HepG2 (cell line): ENCODE data around the gene CDH1. TPM values are rescaled to one million over a fixed set of nuclear protein-coding genes. Genes with fewer than 3 reads are reported as not detected.

ENCODE experiments used
- CBX5 ChIP-seq: sonication (generic); formaldehyde crosslinking; IDR thresholded peaks from 2 replicates; pipeline ENCODE4 v1.4.0; 2020; ENCODE audit warnings: missing genetic modification reagents, borderline replicate concordance
- CENPX ChIP-seq: sonication (generic); formaldehyde crosslinking; IDR thresholded peaks from 2 replicates; pipeline ENCODE4 v1.9.0; 2021; ENCODE audit warnings: mild to moderate bottlenecking, missing genetic modification reagents, moderate library complexity
- EP300 ChIP-seq, 3 experiments: sonication (generic) in 1 of 3; formaldehyde crosslinking in 1 of 3; IDR thresholded peaks; 2 replicates each; pipeline versions ENCODE4 v1.5.1 to v1.6.1; 2011 to 2020; ENCODE audit warnings: low read depth in 2 of 3, low read length in 2 of 3, borderline replicate concordance in 1 of 3, improper control_type of control experiment in 1 of 3, mild to moderate bottlenecking in 1 of 3, missing genetic modification reagents in 1 of 3, moderate library complexity in 1 of 3
- ESRRA ChIP-seq: sonication (generic); formaldehyde crosslinking; IDR thresholded peaks from 2 replicates; pipeline ENCODE4 v1.5.1; 2020; ENCODE audit warnings: mild to moderate bottlenecking, low read depth, missing genetic modification reagents
- GABPB1 ChIP-seq: IDR thresholded peaks from 2 replicates; pipeline ENCODE4 v1.6.1; 2016; ENCODE audit warnings: mild to moderate bottlenecking, missing genetic modification reagents, moderate library complexity, missing compliant biosample characterization
- HNF1B ChIP-seq: sonication (generic); formaldehyde crosslinking; IDR thresholded peaks from 2 replicates; pipeline ENCODE4 v1.5.1; 2020; ENCODE audit warnings: mild to moderate bottlenecking, moderate library complexity, missing genetic modification reagents
- JDP2 ChIP-seq: sonication (generic); formaldehyde crosslinking; IDR thresholded peaks from 2 replicates; pipeline ENCODE4 v1.8.1; 2022; ENCODE audit warnings: missing genetic modification reagents, borderline replicate concordance
- NKX3-1 ChIP-seq: sonication (generic); formaldehyde crosslinking; IDR thresholded peaks from 2 replicates; pipeline ENCODE4 v1.5.0; 2020; ENCODE audit warnings: missing genetic modification reagents
- NPAS2 ChIP-seq: sonication (generic); formaldehyde crosslinking; IDR thresholded peaks from 2 replicates; pipeline ENCODE4 v1.8.0; 2022; ENCODE audit warnings: mild to moderate bottlenecking, missing genetic modification reagents, borderline replicate concordance
- SRSF9 ChIP-seq: fragments of 200-400 bp; formaldehyde crosslinking; IDR thresholded peaks from 2 replicates; pipeline ENCODE4 v1.6.1; 2018; ENCODE audit warnings: borderline replicate concordance, mild to moderate bottlenecking, low read depth, low read length; ENCODE audit not compliant: insufficient read depth, poor library complexity, severe bottlenecking
- TAF1 ChIP-seq: sonication (generic); formaldehyde crosslinking; IDR thresholded peaks from 2 replicates; pipeline ENCODE4 v1.4.0; 2020; ENCODE audit warnings: missing genetic modification reagents
- ZBTB4 ChIP-seq: sonication (generic); formaldehyde crosslinking; IDR thresholded peaks from 2 replicates; pipeline ENCODE4 v1.4.0; 2020; ENCODE audit warnings: missing genetic modification reagents, mild to moderate bottlenecking, borderline replicate concordance
- ZNF747 ChIP-seq: sonication (generic); formaldehyde crosslinking; IDR thresholded peaks from 2 replicates; pipeline ENCODE4 v1.8.1; 2023; ENCODE audit warnings: missing genetic modification reagents, mild to moderate bottlenecking, borderline replicate concordance
- ZNF816 ChIP-seq: sonication (generic); formaldehyde crosslinking; IDR thresholded peaks from 2 replicates; pipeline ENCODE4 v1.8.0; 2022; ENCODE audit warnings: missing genetic modification reagents, mild to moderate bottlenecking, borderline replicate concordance
- ZSCAN30 ChIP-seq: sonication (generic); formaldehyde crosslinking; IDR thresholded peaks from 2 replicates; pipeline ENCODE4 v1.5.0; 2020; ENCODE audit warnings: mild to moderate bottlenecking, missing genetic modification reagents
- polyA plus RNA-seq, 8 experiments: library from polyadenylated mRNA; depleted of rRNA in 3 of 8; stranded (reverse) in 7 of 8; unstranded in 1 of 8; fragments of >200 nt; fragmentation: Illumina TruSeq in 4 of 8; extraction: Trizol in 4 of 8; gene quantifications; 2 replicates each; pipeline versions ENCODE4 v1.2.1 to v1.2.3, GENCODE V29; 2011 to 2016; ENCODE audit warnings: low read depth in 4 of 8, missing spikeins in 1 of 8, mixed read lengths in 1 of 8; ENCODE audit not compliant: insufficient read depth in 1 of 8
- total RNA-seq, 5 experiments: library from RNA; depleted of rRNA; stranded (reverse); fragments of >200 nt; fragmentation: Illumina TruSeq; extraction: Trizol; gene quantifications; 2 replicates each; pipeline ENCODE4 v1.2.3, GENCODE V29; 2016; ENCODE audit warnings: low read depth in 1 of 5
- TF ChIP-seq, protein P1 (sequence below): sonication (generic); formaldehyde crosslinking; IDR thresholded peaks from 2 replicates; pipeline ENCODE4 v1.8.1; 2022; ENCODE audit warnings: mild to moderate bottlenecking, missing genetic modification reagents
- TF ChIP-seq, protein P2 (sequence below): IDR thresholded peaks from 2 replicates; pipeline ENCODE4 v1.6.1; 2016; ENCODE audit warnings: missing compliant biosample characterization, missing genetic modification reagents, borderline replicate concordance
- TF ChIP-seq, protein P3 (sequence below): fragments of 450-650 bp; IDR thresholded peaks from 2 replicates; pipeline ENCODE4 v1.6.1; 2017

CDH1 gene
- total and polyA plus RNA-seq, 2 of the 13 experiments (the other 11 are each of a cell fraction or from before 2014, with no cell fraction given): 0.95 to 9.8 TPM

GRCh38 chr16:68843482-68844210 lies 106.6 kb downstream of the CDH1 start, which contains the start of gene TANGO6 (continued):
- TF ChIP-seq, protein P1, sequence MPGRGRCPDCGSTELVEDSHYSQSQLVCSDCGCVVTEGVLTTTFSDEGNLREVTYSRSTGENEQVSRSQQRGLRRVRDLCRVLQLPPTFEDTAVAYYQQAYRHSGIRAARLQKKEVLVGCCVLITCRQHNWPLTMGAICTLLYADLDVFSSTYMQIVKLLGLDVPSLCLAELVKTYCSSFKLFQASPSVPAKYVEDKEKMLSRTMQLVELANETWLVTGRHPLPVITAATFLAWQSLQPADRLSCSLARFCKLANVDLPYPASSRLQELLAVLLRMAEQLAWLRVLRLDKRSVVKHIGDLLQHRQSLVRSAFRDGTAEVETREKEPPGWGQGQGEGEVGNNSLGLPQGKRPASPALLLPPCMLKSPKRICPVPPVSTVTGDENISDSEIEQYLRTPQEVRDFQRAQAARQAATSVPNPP (CRISPR knock-in tag): 0 out of 2 replicates have a peak, but pooled peaks have one; percentile 56
- TF ChIP-seq ZNF747 (CRISPR knock-in tag): peak; percentile 42; the same call in 1 of the 2 replicates
- 0 out of 2 replicates have a peak, but pooled peaks have one; percentile 45 for TF ChIP-seq ZNF816 (CRISPR knock-in tag)
- TF ChIP-seq NPAS2 (CRISPR knock-in tag): no peak
- no peak for TF ChIP-seq SRSF9
- peak; percentile 97 for TF ChIP-seq TAF1 (CRISPR knock-in tag)
- peak; percentile 67; the same call in 1 of the 2 replicates for TF ChIP-seq ZBTB4
- peak; percentile 52; the same call in 1 of the 2 replicates for TF ChIP-seq CBX5
- no peak for TF ChIP-seq JDP2 (CRISPR knock-in tag)
- TF ChIP-seq, protein P2, sequence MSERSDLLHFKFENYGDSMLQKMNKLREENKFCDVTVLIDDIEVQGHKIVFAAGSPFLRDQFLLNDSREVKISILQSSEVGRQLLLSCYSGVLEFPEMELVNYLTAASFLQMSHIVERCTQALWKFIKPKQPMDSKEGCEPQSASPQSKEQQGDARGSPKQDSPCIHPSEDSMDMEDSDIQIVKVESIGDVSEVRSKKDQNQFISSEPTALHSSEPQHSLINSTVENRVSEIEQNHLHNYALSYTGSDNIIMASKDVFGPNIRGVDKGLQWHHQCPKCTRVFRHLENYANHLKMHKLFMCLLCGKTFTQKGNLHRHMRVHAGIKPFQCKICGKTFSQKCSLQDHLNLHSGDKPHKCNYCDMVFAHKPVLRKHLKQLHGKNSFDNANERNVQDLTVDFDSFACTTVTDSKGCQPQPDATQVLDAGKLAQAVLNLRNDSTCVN (CRISPR knock-in tag): peak; percentile 74; the same call in 1 of the 2 replicates
- TF ChIP-seq EP300 (IDR thresholded peaks at IDR 0.05; ENCODE audit: low read depth in 2 of 2, low read length in 2 of 2): 0 out of 4 replicates have a peak, but pooled peaks of 1 of the 2 experiments have one; percentile 22
- TF ChIP-seq EP300 (CRISPR knock-in tag; IDR thresholded peaks at IDR 0.05; ENCODE audit: borderline replicate concordance): no peak
- TF ChIP-seq ZSCAN30 (CRISPR knock-in tag): no peak; the same call in 1 of the 2 replicates
- TF ChIP-seq GABPB1: peak; percentile 94
- no peak for TF ChIP-seq CENPX (CRISPR knock-in tag)
- TF ChIP-seq, protein P3, sequence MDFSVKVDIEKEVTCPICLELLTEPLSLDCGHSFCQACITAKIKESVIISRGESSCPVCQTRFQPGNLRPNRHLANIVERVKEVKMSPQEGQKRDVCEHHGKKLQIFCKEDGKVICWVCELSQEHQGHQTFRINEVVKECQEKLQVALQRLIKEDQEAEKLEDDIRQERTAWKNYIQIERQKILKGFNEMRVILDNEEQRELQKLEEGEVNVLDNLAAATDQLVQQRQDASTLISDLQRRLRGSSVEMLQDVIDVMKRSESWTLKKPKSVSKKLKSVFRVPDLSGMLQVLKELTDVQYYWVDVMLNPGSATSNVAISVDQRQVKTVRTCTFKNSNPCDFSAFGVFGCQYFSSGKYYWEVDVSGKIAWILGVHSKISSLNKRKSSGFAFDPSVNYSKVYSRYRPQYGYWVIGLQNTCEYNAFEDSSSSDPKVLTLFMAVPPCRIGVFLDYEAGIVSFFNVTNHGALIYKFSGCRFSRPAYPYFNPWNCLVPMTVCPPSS: no peak
- 0 out of 2 replicates have a peak, but pooled peaks have one; percentile 29 for TF ChIP-seq NKX3-1 (CRISPR knock-in tag)
- TF ChIP-seq HNF1B (CRISPR knock-in tag): peak; percentile 26; the same call in 1 of the 2 replicates
- TF ChIP-seq ESRRA (CRISPR knock-in tag): peak; percentile 76; the same call in 1 of the 2 replicates
